OCI-LY1 (cell line): ENCODE results near the gene DMD.

Experiments
- H2AFZ ChIP-seq: fragments of 200-600 bp; sonication (generic), shearing (Covaris generic); 2 replicates; pipeline ENCODE4 v1.6.0; 2014; ENCODE audit warnings: antibody characterized with exemption, mild to moderate bottlenecking, low read length
- H3F3A ChIP-seq: fragments of 200-600 bp; sonication (generic), shearing (Covaris generic); 2 replicates; pipeline ENCODE4 v1.6.0; 2014; ENCODE audit warnings: mild to moderate bottlenecking, antibody characterized with exemption, low read length, moderate library complexity; ENCODE audit not compliant: insufficient read depth
- H3K27ac ChIP-seq: fragments of 200-600 bp; sonication (generic); 2 replicates; pipeline ENCODE4 v1.5.1; 2014; ENCODE audit warnings: low read length, mixed run types, mild to moderate bottlenecking, low read depth; ENCODE audit not compliant: poor library complexity, severe bottlenecking
- H3K27me3 ChIP-seq: fragments of 200-600 bp; sonication (generic); 2 replicates; pipeline ENCODE4 v1.6.0; 2014; ENCODE audit warnings: antibody characterized with exemption, mild to moderate bottlenecking, low read length, moderate library complexity; ENCODE audit not compliant: insufficient read depth
- H3K36me3 ChIP-seq: fragments of 200-600 bp; sonication (generic); 2 replicates; pipeline ENCODE4 v1.6.1; 2014; ENCODE audit warnings: mild to moderate bottlenecking, antibody characterized with exemption, low read length, moderate library complexity, mixed read lengths; ENCODE audit not compliant: insufficient read depth
- H3K4me1 ChIP-seq: fragments of 200-600 bp; sonication (generic); 2 replicates; pipeline ENCODE4 v1.5.1; 2014; ENCODE audit warnings: mild to moderate bottlenecking, low read length, moderate library complexity; ENCODE audit not compliant: insufficient read depth, severe bottlenecking
- H3K4me2 ChIP-seq: fragments of 200-600 bp; sonication (generic), shearing (Covaris generic); 2 replicates; pipeline ENCODE4 v1.6.1; 2014; ENCODE audit warnings: low read length
- H3K4me3 ChIP-seq: fragments of 200-600 bp; sonication (generic); 2 replicates; pipeline ENCODE4 v1.5.1; 2014; ENCODE audit warnings: low read length, low read depth, mild to moderate bottlenecking, mixed read lengths; ENCODE audit not compliant: poor library complexity, severe bottlenecking
- H3K79me2 ChIP-seq: fragments of 200-600 bp; shearing (Covaris generic); 2 replicates; pipeline ENCODE4 v1.6.1; 2016; ENCODE audit warnings: mixed run types, low read length, mixed read lengths; ENCODE audit not compliant: insufficient read depth
- H3K9ac ChIP-seq: fragments of 200-600 bp; sonication (generic), shearing (Covaris generic); 2 replicates; pipeline ENCODE4 v1.6.1; 2014; ENCODE audit warnings: mild to moderate bottlenecking, low read length, mixed read lengths
- H3K9me2 ChIP-seq: fragments of 200-600 bp; sonication (generic), shearing (Covaris generic); 2 replicates; pipeline ENCODE4 v1.6.1; 2014; ENCODE audit warnings: low read depth, mild to moderate bottlenecking, low read length, mixed read lengths
- H3K9me3 ChIP-seq: fragments of 200-600 bp; shearing (Covaris generic); 2 replicates; pipeline ENCODE4 v1.6.1; 2014; ENCODE audit warnings: low read length, mixed read lengths
- H4K20me1 ChIP-seq: fragments of 200-600 bp; sonication (generic), shearing (Covaris generic); 2 replicates; pipeline ENCODE4 v1.6.0; 2016; ENCODE audit warnings: mild to moderate bottlenecking, low read length; ENCODE audit not compliant: insufficient read depth
- CTCF ChIP-seq: fragments of 200-600 bp; sonication (generic), shearing (Covaris generic); IDR thresholded peaks from 2 replicates; pipeline ENCODE4 v1.5.1; 2017; ENCODE audit warnings: mild to moderate bottlenecking, antibody characterized with exemption, low read length, moderate library complexity, mixed read lengths
- EZH2 ChIP-seq: fragments of 200-600 bp; sonication (generic), shearing (Covaris generic); IDR thresholded peaks from 2 replicates; pipeline ENCODE4 v1.8.0; 2017; ENCODE audit warnings: borderline replicate concordance, mixed run types, mild to moderate bottlenecking, antibody characterized with exemption, low read length, moderate library complexity, mixed read lengths

Gene DMD

GRCh38 chrX:32662516-32662915 is 548.8 kb downstream of the DMD start:
- H3K79me2 ChIP-seq: no peaks in the 10 kb centered on the region
- no peaks in the 10 kb centered on the region for H3K9me3 ChIP-seq
- no peaks in the 10 kb centered on the region for H3K9me2 ChIP-seq
- H3K27me3 ChIP-seq: no peaks in the 10 kb centered on the region
- no peaks in the 10 kb centered on the region for H3K36me3 ChIP-seq
- H2AFZ ChIP-seq: no peak overlapping the region
- no peak overlapping the region for H3K4me3 ChIP-seq
- H3K4me1 ChIP-seq: no peaks in the 10 kb centered on the region
- TF ChIP-seq CTCF (no peak), EZH2 (no peak)
- no peak overlapping the region for H3K27ac ChIP-seq
- H3K9ac ChIP-seq: no peak overlapping the region
- no peaks in the 10 kb centered on the region for H3F3A ChIP-seq
- no peaks in the 10 kb centered on the region for H4K20me1 ChIP-seq
- no peak overlapping the region for H3K4me2 ChIP-seq

GRCh38 chrX:32644476-32645245 is 566.7 kb downstream of the DMD start:
- TF ChIP-seq EZH2 (no peak), CTCF (no peak)
- Histone ChIP-seq H2AFZ (no peak overlapping the region), H4K20me1 (no peaks in the 10 kb centered on the region), H3K4me2 (no peak overlapping the region), H3K4me1 (no peaks in the 10 kb centered on the region), H3K9me2 (no peaks in the 10 kb centered on the region), H3K9me3 (no peaks in the 10 kb centered on the region), H3K9ac (no peak overlapping the region), H3K79me2 (no peaks in the 10 kb centered on the region), H3K27ac (no peak overlapping the region), H3K36me3 (peaks cover 16% of the 10 kb centered on the region; the same call in 1 of the 2 replicates), H3F3A (no peaks in the 10 kb centered on the region), H3K4me3 (no peak overlapping the region), H3K27me3 (no peaks in the 10 kb centered on the region)

GRCh38 chrX:32642283-32642682 is 569.1 kb downstream of the DMD start:
- Histone ChIP-seq H3K9ac (no peak overlapping the region), H3F3A (no peaks in the 10 kb centered on the region), H4K20me1 (no peaks in the 10 kb centered on the region), H3K9me3 (no peaks in the 10 kb centered on the region), H2AFZ (no peak overlapping the region), H3K79me2 (no peaks in the 10 kb centered on the region), H3K36me3 (peaks cover 21% of the 10 kb centered on the region; the same call in 1 of the 2 replicates), H3K4me3 (no peak overlapping the region), H3K9me2 (no peaks in the 10 kb centered on the region), H3K27ac (no peak overlapping the region), H3K4me1 (no peaks in the 10 kb centered on the region), H3K4me2 (no peak overlapping the region), H3K27me3 (no peaks in the 10 kb centered on the region)
- no peak for TF ChIP-seq EZH2
- TF ChIP-seq CTCF: no peak
